Omental fat pad (tissue), 4 donors: Measurements from ENCODE around the gene PPP1R2C. TPM values are rescaled to one million over a fixed set of nuclear protein-coding genes. Genes with fewer than 3 reads are reported as not detected.

Experiments
- ATAC-seq: fragments of 150-250 bp; one replicate; pipeline ENCODE4 v1.9.1; 2016; ENCODE audit warnings: mild to moderate bottlenecking, moderate library complexity; ENCODE audit not compliant: low FRiP score
- DNase-seq: peaks from one replicate; pipeline ENCODE4 v3.0.0-alpha.2; 2019; ENCODE audit warnings: low spot score
- total RNA-seq, 4 donors: library from RNA; depleted of rRNA; stranded (reverse); fragments of >200 nt; gene quantifications; one replicate each; pipeline ENCODE4 v1.1.0, GENCODE V29; 2016
- TF ChIP-seq, protein P1 (sequence below), 3 donors: fragments of 450-650 bp; IDR thresholded peaks; one replicate each; pipeline ENCODE4 v1.5.1; 2016 to 2017; ENCODE audit warnings: antibody characterized with exemption in 3 of 3, mild to moderate bottlenecking in 3 of 3, moderate library complexity in 2 of 3

PPP1R2C gene
- total RNA-seq, 4 donors from 2014 or later = not detected

DNA sequence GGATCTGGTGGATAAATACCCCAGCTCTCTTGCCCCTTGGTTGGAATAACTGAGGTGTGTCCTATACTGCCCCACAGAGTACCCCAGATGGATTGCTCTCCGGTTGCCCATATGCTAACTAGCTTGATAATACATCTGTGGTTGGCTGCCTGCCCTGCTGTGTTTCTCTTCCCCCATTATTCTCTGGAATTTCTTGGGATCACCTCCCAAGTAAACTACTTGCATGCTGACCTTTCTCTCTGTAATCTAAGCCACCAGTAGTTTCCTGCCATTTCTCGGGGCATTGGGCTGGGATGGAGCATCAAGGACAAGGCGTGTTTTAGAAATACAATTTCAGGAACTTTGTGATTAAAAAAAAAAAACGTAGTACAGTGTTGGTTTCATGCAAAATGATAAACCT lies 25.2 kb downstream of the PPP1R2C start:
- DNase-seq = no peak
- ATAC-seq = no peak
- TF ChIP-seq, protein P1, sequence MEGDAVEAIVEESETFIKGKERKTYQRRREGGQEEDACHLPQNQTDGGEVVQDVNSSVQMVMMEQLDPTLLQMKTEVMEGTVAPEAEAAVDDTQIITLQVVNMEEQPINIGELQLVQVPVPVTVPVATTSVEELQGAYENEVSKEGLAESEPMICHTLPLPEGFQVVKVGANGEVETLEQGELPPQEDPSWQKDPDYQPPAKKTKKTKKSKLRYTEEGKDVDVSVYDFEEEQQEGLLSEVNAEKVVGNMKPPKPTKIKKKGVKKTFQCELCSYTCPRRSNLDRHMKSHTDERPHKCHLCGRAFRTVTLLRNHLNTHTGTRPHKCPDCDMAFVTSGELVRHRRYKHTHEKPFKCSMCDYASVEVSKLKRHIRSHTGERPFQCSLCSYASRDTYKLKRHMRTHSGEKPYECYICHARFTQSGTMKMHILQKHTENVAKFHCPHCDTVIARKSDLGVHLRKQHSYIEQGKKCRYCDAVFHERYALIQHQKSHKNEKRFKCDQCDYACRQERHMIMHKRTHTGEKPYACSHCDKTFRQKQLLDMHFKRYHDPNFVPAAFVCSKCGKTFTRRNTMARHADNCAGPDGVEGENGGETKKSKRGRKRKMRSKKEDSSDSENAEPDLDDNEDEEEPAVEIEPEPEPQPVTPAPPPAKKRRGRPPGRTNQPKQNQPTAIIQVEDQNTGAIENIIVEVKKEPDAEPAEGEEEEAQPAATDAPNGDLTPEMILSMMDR (IDR thresholded peaks at IDR 0.05) = no peak

DNA sequence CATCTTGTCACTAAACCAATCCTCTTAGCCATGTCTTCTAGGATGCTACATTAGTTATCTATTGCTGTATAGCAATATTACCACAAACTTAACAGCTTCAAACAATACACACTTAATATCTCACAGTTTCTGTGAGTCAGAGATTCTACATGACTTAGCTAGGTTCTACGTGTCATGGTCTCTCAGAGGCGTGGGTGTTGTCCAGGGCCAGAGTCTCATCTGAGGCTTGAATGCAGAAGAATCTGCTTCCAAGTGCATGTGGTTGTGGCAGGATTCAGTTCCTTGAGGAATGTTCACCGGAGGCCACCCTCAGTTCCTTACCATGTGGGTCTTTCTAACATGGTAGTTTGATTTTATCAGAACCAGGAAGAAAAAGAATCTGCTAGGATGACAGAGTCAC lies 26.4 kb downstream of the PPP1R2C start:
- TF ChIP-seq, protein P1 (IDR thresholded peaks at IDR 0.05) = no peak
- ATAC-seq (no peak), DNase-seq (no peak)

DNA sequence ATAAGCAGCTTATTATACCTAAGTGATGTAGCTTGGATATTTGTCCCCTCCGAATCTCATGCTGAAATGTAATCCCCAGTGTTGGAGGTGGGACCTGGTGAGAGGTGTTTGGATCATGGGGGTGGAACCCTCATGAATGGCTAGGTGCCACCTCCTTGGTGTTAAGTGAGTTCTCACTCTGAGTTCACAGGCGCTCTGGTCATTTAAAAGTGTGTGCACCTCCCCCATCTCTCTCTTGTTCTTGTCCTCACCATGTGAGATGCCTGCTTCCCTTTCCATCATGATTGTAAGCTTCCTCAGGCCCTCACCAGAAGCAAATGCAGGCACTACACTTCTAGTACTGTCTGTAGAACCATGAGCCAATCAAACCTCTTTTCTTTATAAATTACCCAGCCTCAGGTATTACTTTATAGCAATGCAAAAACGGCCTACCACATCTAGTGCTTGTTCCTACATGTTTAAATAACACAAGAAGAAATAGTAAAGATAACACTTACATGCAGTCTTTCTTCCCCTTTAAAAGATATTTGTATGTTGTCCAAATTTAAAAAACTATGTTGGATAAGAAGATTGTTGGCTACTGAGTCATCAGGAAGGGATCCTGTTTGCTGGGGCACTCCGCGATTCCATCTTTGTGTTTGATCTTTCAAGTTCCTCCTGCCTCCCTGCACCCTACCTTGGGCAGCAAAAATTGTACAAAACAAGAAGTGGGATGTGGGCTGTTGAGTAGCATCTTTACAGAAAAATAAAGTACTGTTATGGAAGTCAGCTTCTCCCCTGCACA lies 29.7 kb downstream of the PPP1R2C start:
- TF ChIP-seq, protein P1 (IDR thresholded peaks at IDR 0.05) = no peak
- no peak for DNase-seq
- no peak for ATAC-seq

DNA sequence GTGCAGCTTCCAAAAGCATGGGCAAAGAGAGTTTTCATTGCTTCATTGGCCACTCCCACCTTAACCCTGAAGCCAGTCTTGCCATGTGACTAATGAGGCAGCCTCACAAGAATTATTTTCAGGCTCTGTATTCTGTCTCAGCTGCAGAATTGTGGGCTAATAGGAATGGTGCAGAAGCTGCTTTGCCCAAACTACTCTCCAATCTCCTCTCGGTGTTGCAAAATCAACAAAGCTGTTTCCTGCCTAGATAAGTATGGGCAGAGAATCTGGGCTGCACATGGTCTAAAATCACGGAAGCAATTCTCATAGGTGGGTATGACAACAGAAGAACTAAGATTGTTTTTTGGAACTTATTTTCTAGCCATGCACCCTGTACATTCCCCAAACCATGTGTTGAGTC lies 31.4 kb downstream of the PPP1R2C start:
- ATAC-seq = peak; percentile 32
- TF ChIP-seq, protein P1 (IDR thresholded peaks at IDR 0.05) = no peak

DNA sequence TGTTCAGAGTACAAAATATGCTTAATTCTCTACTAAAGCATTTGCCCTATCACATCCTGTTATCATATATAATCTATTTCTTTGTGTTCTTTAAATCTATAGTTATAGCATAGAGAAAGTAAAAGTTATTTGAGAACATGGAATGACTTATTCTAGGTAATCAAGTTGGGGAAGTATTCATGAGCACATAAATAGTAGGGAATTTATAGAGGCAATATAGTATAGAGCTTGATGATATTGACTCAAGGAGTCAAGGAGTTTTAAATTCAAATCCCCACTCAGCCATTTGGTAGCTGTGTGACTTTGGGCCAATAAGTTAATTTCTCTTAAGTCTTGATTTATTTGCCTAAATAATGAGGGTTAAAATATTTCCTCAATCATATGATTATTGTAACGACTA lies 37.5 kb downstream of the PPP1R2C start:
- ATAC-seq (no peak), DNase-seq (no peak)
- TF ChIP-seq, protein P1 (IDR thresholded peaks at IDR 0.05) = no peak

More for the DNA sequence above, 31.4 kb downstream of the PPP1R2C start:
- no peak for DNase-seq

DNA sequence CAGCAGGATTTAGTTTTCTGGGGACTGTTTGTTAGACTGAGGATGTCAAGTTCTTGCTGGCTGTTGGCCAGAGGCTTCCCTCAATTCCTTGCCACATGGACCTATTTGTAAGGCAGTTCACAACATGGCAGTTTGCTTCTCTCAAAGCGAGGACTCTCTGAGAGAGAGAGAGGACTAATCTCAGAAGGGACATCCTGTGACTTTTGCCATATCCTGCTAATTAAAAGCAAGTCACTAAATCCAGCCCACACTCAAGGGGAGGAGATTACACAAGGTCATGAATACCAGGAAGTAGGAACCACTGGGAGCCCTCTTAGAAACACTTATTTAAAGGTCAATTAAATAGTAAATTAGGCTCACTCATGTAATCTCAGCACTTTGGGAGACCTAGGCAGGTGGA lies 38.2 kb downstream of the PPP1R2C start:
- DNase-seq (no peak), ATAC-seq (no peak)
- TF ChIP-seq, protein P1 (IDR thresholded peaks at IDR 0.05) = no peak

DNA sequence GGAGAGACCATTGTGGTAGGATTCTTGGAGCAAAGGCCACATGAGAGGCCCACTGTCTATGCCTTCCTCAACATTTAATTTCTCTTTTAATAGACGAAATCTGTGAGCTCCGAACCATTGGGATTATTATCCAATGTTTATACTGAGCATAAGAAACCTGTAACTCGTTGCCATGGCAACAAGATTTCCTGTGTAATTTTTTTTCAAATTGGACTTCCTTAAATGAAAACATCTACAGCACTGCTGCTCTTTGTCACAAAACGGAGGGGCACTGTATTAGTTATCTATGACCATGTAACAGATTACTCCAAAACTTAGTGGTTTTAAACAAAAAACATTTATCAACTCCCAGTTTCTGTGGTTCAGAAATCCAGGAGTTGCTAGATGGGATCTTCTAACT lies 38.7 kb downstream of the PPP1R2C start:
- TF ChIP-seq, protein P1 (IDR thresholded peaks at IDR 0.05) = no peak
- ATAC-seq = no peak
- no peak for DNase-seq
